RWPE2 (cell line): ENCODE results near the gene ELMO3.

ENCODE experiments used
- ATAC-seq: fragments of 200-7000 bp; cut with Tn5 transposase; 3 replicates; pipeline ENCODE4 v1.9.1; 2021; ENCODE audit warnings: low read depth
- DNase-seq: peaks from one replicate; pipeline ENCODE4 v3.0.0-alpha.2; 2020; ENCODE audit warnings: low spot score
- H3K27ac ChIP-seq: fragments of 450-650 bp; 2 replicates; pipeline ENCODE4 v1.5.1; 2017; ENCODE audit warnings: mild to moderate bottlenecking; ENCODE audit not compliant: poor library complexity, severe bottlenecking
- H3K27me3 ChIP-seq: fragments of 250-450 bp; sonication (Bioruptor Pico); 2 replicates; pipeline ENCODE4 v1.5.1; 2021; ENCODE audit warnings: mild to moderate bottlenecking, moderate library complexity; ENCODE audit not compliant: insufficient read depth, poor library complexity, severe bottlenecking
- H3K36me3 ChIP-seq: fragments of 250-450 bp; sonication (Bioruptor Pico); 2 replicates; pipeline ENCODE4 v1.5.1; 2020; ENCODE audit warnings: low read depth, mild to moderate bottlenecking, moderate library complexity
- H3K4me1 ChIP-seq: fragments of 250-450 bp; sonication (Bioruptor Pico); 2 replicates; pipeline ENCODE4 v1.5.1; 2021; ENCODE audit warnings: mild to moderate bottlenecking, moderate library complexity; ENCODE audit not compliant: insufficient read depth, poor library complexity, severe bottlenecking
- H3K4me3 ChIP-seq: fragments of 250-450 bp; sonication (Bioruptor Pico); 2 replicates; pipeline ENCODE4 v1.5.1; 2021; ENCODE audit warnings: mild to moderate bottlenecking, moderate library complexity; ENCODE audit not compliant: severe bottlenecking
- H3K9me3 ChIP-seq: fragments of 250-450 bp; sonication (Bioruptor Pico); 2 replicates; pipeline ENCODE4 v1.5.1; 2021; ENCODE audit warnings: mild to moderate bottlenecking, moderate library complexity; ENCODE audit not compliant: severe bottlenecking
- CTCF ChIP-seq: fragments of 450-650 bp; IDR thresholded peaks from one replicate; pipeline ENCODE4 v1.5.1; 2017; ENCODE audit warnings: mild to moderate bottlenecking, moderate library complexity; ENCODE audit not compliant: poor library complexity, severe bottlenecking

ELMO3 gene

GRCh38 chr16:67248401-67249177 lies 49.7 kb downstream of the ELMO3 start, which contains the start of gene SLC9A5:
TSS of gene SLC9A5 (plus strand) at chr16:67248979. CDS start at chr16:67249015, 36 bp downstream.
- Histone ChIP-seq H3K27me3 (no peaks in the 10 kb centered on the region), H3K36me3 (peaks cover 8% of the 10 kb centered on the region), H3K4me1 (peaks cover 28% of the 10 kb centered on the region), H3K4me3 (peak within 1 kb of the TSS; percentile 56), H3K9me3 (no peaks in the 10 kb centered on the region), H3K27ac (peak within 1 kb of the TSS; percentile 92)
- TF ChIP-seq CTCF = peak; percentile 44
- no peak for ATAC-seq
- DNase-seq = no peak

GRCh38 chr16:67249178-67250044 lies 50.5 kb downstream of the ELMO3 start:
- Histone ChIP-seq H3K27me3 (no peaks in the 10 kb centered on the region), H3K9me3 (no peaks in the 10 kb centered on the region), H3K36me3 (peaks cover 14% of the 10 kb centered on the region), H3K27ac (peak overlapping the region; percentile 92), H3K4me3 (peak overlapping the region; percentile 56), H3K4me1 (peaks cover 20% of the 10 kb centered on the region)
- no peak for ATAC-seq
- TF ChIP-seq CTCF = no peak
- DNase-seq = no peak

GRCh38 chr16:67250045-67250327 lies 51.1 kb downstream of the ELMO3 start:
- TF ChIP-seq CTCF = no peak
- Histone ChIP-seq H3K4me1 (peaks cover 14% of the 10 kb centered on the region), H3K27me3 (no peaks in the 10 kb centered on the region), H3K36me3 (peaks cover 14% of the 10 kb centered on the region), H3K27ac (no peak overlapping the region), H3K4me3 (no peak overlapping the region), H3K9me3 (no peaks in the 10 kb centered on the region)
- DNase-seq (no peak), ATAC-seq (no peak)

- no peak overlapping the region for H3K27ac ChIP-seq
- H3K9me3 ChIP-seq = no peaks in the 10 kb centered on the region
- DNase-seq (no peak), ATAC-seq (no peak)
- no peak overlapping the region for H3K4me3 ChIP-seq
- H3K4me1 ChIP-seq = peaks cover 3% of the 10 kb centered on the region
- H3K27me3 ChIP-seq = no peaks in the 10 kb centered on the region
- no peak for TF ChIP-seq CTCF
- H3K36me3 ChIP-seq = peaks cover 11% of the 10 kb centered on the region
These were observed 53.9 kb downstream of the ELMO3 start for GRCh38 chr16:67252609-67253497.
